Esophagus squamous epithelium (tissue), 4 donors: ENCODE results near the gene BNC2.

Experiments used
- POLR2A ChIP-seq, 4 donors: fragments of 450-650 bp; IDR thresholded peaks; one replicate each; pipeline ENCODE4 v1.6.1; 2017; ENCODE audit warnings: antibody characterized with exemption in 4 of 4, mild to moderate bottlenecking in 4 of 4, moderate library complexity in 3 of 4
- TF ChIP-seq, protein P1 (sequence below), 6 experiments: fragments of 450-650 bp in 4 of 6; fragments of 200-600 bp in 2 of 6; sonication (generic) in 2 of 6; IDR thresholded peaks; one replicate each; pipeline ENCODE4 v1.5.1; 2016 to 2019; ENCODE audit warnings: antibody characterized with exemption in 6 of 6, mild to moderate bottlenecking in 4 of 6, moderate library complexity in 4 of 6

GRCh38 chr9:16559418-16560188 lies 310.9 kb downstream of the BNC2 start:
- no peak for TF ChIP-seq POLR2A (IDR thresholded peaks at IDR 0.05)
- TF ChIP-seq, protein P1, sequence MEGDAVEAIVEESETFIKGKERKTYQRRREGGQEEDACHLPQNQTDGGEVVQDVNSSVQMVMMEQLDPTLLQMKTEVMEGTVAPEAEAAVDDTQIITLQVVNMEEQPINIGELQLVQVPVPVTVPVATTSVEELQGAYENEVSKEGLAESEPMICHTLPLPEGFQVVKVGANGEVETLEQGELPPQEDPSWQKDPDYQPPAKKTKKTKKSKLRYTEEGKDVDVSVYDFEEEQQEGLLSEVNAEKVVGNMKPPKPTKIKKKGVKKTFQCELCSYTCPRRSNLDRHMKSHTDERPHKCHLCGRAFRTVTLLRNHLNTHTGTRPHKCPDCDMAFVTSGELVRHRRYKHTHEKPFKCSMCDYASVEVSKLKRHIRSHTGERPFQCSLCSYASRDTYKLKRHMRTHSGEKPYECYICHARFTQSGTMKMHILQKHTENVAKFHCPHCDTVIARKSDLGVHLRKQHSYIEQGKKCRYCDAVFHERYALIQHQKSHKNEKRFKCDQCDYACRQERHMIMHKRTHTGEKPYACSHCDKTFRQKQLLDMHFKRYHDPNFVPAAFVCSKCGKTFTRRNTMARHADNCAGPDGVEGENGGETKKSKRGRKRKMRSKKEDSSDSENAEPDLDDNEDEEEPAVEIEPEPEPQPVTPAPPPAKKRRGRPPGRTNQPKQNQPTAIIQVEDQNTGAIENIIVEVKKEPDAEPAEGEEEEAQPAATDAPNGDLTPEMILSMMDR (IDR thresholded peaks at IDR 0.05): no peak
